ENCODE data around the gene RASGEF1B. TPM values are rescaled to one million over a fixed set of nuclear protein-coding genes. Genes with fewer than 3 reads are reported as not detected.

RASGEF1B gene
- total and polyA plus RNA-seq, 2 experiments from 2014 or later: 2.9 to 4.6 TPM

GRCh38 chr4:81459228-81459627 lies 12.5 kb downstream of the RASGEF1B start:
- no peak for DNase-seq (ENCODE audit: low read depth in 1 of 2, low spot score in 1 of 2)
- Histone ChIP-seq H3K27ac (no peak overlapping the region), H3K27me3 (no peaks in the 10 kb centered on the region), H3K36me3 (peaks cover 2% of the 10 kb centered on the region), H3K4me1 (ENCODE audit: low read depth) (no peaks in the 10 kb centered on the region), H3K9me3 (ENCODE audit: low read depth) (no peaks in the 10 kb centered on the region), H3K4me3 (no peak overlapping the region)
- TF ChIP-seq CTCF (IDR thresholded peaks at IDR 0.05; ENCODE audit: low read depth, low read length): no peak

GRCh38 chr4:81457921-81458520 lies 13.7 kb downstream of the RASGEF1B start:
- H3K36me3 ChIP-seq: peaks cover 2% of the 10 kb centered on the region
- no peaks in the 10 kb centered on the region for H3K9me3 ChIP-seq (ENCODE audit: low read depth)
- TF ChIP-seq CTCF (IDR thresholded peaks at IDR 0.05; ENCODE audit: low read depth, low read length): no peak
- no peak for DNase-seq (ENCODE audit: low read depth in 1 of 2, low spot score in 1 of 2)
- no peak overlapping the region for H3K27ac ChIP-seq
- H3K4me3 ChIP-seq: no peak overlapping the region
- no peaks in the 10 kb centered on the region for H3K4me1 ChIP-seq (ENCODE audit: low read depth)
- H3K27me3 ChIP-seq: no peaks in the 10 kb centered on the region

- no peak overlapping the region for H3K27ac ChIP-seq
- no peaks in the 10 kb centered on the region for H3K9me3 ChIP-seq (ENCODE audit: low read depth)
- no peak for TF ChIP-seq CTCF (IDR thresholded peaks at IDR 0.05; ENCODE audit: low read depth, low read length)
- peaks cover 2% of the 10 kb centered on the region for H3K36me3 ChIP-seq
- H3K4me1 ChIP-seq (ENCODE audit: low read depth): no peaks in the 10 kb centered on the region
- DNase-seq (ENCODE audit: low read depth in 1 of 2, low spot score in 1 of 2): no peak
- no peaks in the 10 kb centered on the region for H3K27me3 ChIP-seq
- no peak overlapping the region for H3K4me3 ChIP-seq
Observed at GRCh38 chr4:81457345-81457744, 14.4 kb downstream of the RASGEF1B start.

GRCh38 chr4:81455897-81456296 lies 15.8 kb downstream of the RASGEF1B start:
- H3K36me3 ChIP-seq: peaks cover 2% of the 10 kb centered on the region
- no peak for DNase-seq (ENCODE audit: low read depth in 1 of 2, low spot score in 1 of 2)
- no peaks in the 10 kb centered on the region for H3K27me3 ChIP-seq
- no peak overlapping the region for H3K27ac ChIP-seq
- no peaks in the 10 kb centered on the region for H3K9me3 ChIP-seq (ENCODE audit: low read depth)
- TF ChIP-seq CTCF (IDR thresholded peaks at IDR 0.05; ENCODE audit: low read depth, low read length): no peak
- no peaks in the 10 kb centered on the region for H3K4me1 ChIP-seq (ENCODE audit: low read depth)
- no peak overlapping the region for H3K4me3 ChIP-seq

- no peaks in the 10 kb centered on the region for H3K27me3 ChIP-seq
- no peaks in the 10 kb centered on the region for H3K4me1 ChIP-seq (ENCODE audit: low read depth)
- H3K27ac ChIP-seq: no peak overlapping the region
- H3K36me3 ChIP-seq: peaks cover 2% of the 10 kb centered on the region
- DNase-seq (ENCODE audit: low read depth in 1 of 2, low spot score in 1 of 2): no peak
- H3K4me3 ChIP-seq: no peak overlapping the region
- no peaks in the 10 kb centered on the region for H3K9me3 ChIP-seq (ENCODE audit: low read depth)
- no peak for TF ChIP-seq CTCF (IDR thresholded peaks at IDR 0.05; ENCODE audit: low read depth, low read length)
Observed at GRCh38 chr4:81454948-81455347, 16.8 kb downstream of the RASGEF1B start.

Data from cardiac muscle cell (in vitro differentiated cells and primary cell).